Spleen (tissue), 11 donors: Measurements from ENCODE around the gene ELFN2. TPM values are rescaled to one million over a fixed set of nuclear protein-coding genes. Genes with fewer than 3 reads are reported as not detected.
A peak's percentile ranks its signal among the peaks of the same experiment; 100 is the strongest.

Experiments used
- DNase-seq: peaks from one replicate; pipeline ENCODE4 v3.0.0-alpha.2; 2020
- H3K27ac ChIP-seq, 8 donors: fragments of 200-600 bp; sonication (generic) in 7 of 8; 1 replicate in 4 of 8; 2 replicates in 4 of 8; pipeline versions ENCODE4 v1.5.0 to v1.8.0; 2016 to 2021; ENCODE audit warnings: inconsistent platforms in 4 of 8, mild to moderate bottlenecking in 4 of 8, moderate library complexity in 1 of 8
- H3K27me3 ChIP-seq, 7 donors: fragments of 200-600 bp; sonication (generic) in 6 of 7; replicated peaks in 1 of 7; 1 replicate in 4 of 7; 2 replicates in 3 of 7; pipeline versions ENCODE4 v1.5.0 to v1.8.0; 2016 to 2021; ENCODE audit warnings: inconsistent platforms in 3 of 7, mild to moderate bottlenecking in 1 of 7
- H3K36me3 ChIP-seq, 6 donors: fragments of 200-600 bp; sonication (generic) in 5 of 6; 1 replicate in 4 of 6; 2 replicates in 2 of 6; pipeline versions ENCODE4 v1.5.0 to v1.8.0; 2016 to 2021; ENCODE audit warnings: inconsistent platforms in 2 of 6
- H3K4me1 ChIP-seq, 6 donors: fragments of 200-600 bp; sonication (generic) in 5 of 6; 1 replicate in 3 of 6; 2 replicates in 3 of 6; pipeline versions ENCODE4 v1.5.0 to v1.8.0; 2016 to 2021; ENCODE audit warnings: inconsistent platforms in 3 of 6
- H3K4me3 ChIP-seq, 8 donors: fragments of 200-600 bp; sonication (generic) in 7 of 8; 1 replicate in 4 of 8; 2 replicates in 4 of 8; pipeline versions ENCODE4 v1.5.0 to v1.8.0; 2016 to 2021; ENCODE audit warnings: inconsistent platforms in 4 of 8, mild to moderate bottlenecking in 4 of 8, moderate library complexity in 2 of 8
- H3K9me3 ChIP-seq, 8 donors: fragments of 200-600 bp; sonication (generic) in 7 of 8; 1 replicate in 4 of 8; 2 replicates in 4 of 8; pipeline versions ENCODE4 v1.5.0 to v1.8.0; 2016 to 2021; ENCODE audit warnings: inconsistent platforms in 4 of 8
- POLR2A ChIP-seq, 3 donors: fragments of 450-650 bp; IDR thresholded peaks; one replicate each; pipeline ENCODE4 v1.5.1; 2017; ENCODE audit warnings: antibody characterized with exemption in 3 of 3, mild to moderate bottlenecking in 1 of 3
- POLR2AphosphoS5 ChIP-seq, 3 donors: sonication (generic); formaldehyde crosslinking; IDR thresholded peaks; one replicate each; pipeline ENCODE4 v1.5.1; 2017; ENCODE audit warnings: antibody characterized with exemption in 3 of 3
- WGBS, 5 donors: extraction: QIAGEN DNeasy Blood & Tissue Kit in 3 of 5; methylation state at CpG; one replicate each; pipeline versions ENCODE4 v1.1.5 to v1.1.7; 2013 to 2018; 5-methylcytosine and 5-hydroxymethylcytosine counted together
- intact Hi-C: fragments of 100-400 bp; cut with DNase I; formaldehyde crosslinking; loops from one replicate; pipeline ENCODE4 v1.15.0; 2023; ENCODE audit warnings: low total_unique reads
- polyA plus RNA-seq, 3 donors: library from polyadenylated mRNA; stranded (reverse); fragments of 200-250 nt; gene quantifications; one replicate each; pipeline ENCODE4 v1.2.1, GENCODE V29; 2013
- total RNA-seq, 7 donors: library from RNA; depleted of rRNA in 3 of 7; stranded (reverse); fragments of >200 nt in 3 of 7; fragmentation: NEBNext Ultra II Directional in 4 of 7; extraction: Animal tissue kit (Norgen Biotek cat#: 25700) in 4 of 7; gene quantifications; one replicate each; pipeline versions ENCODE4 v1.1.0 to v1.2.1, GENCODE V29; 2016 to 2021
- TF ChIP-seq, protein P1 (sequence below), 11 experiments: fragments of 200-600 bp in 7 of 11; fragments of 450-650 bp in 4 of 11; sonication (generic) in 4 of 11; IDR thresholded peaks in 8 of 11; conservative IDR thresholded peaks in 3 of 11; 1 replicate in 7 of 11; 2 replicates in 4 of 11; pipeline versions ENCODE4 v1.4.0 to v1.8.0; 2016 to 2021; ENCODE audit warnings: antibody characterized with exemption in 11 of 11, inconsistent platforms in 4 of 11, mild to moderate bottlenecking in 1 of 11
- donor health status: healthy with polysubstance abuse.
- donor health status: DM: no; HTN: no; CAD: no; lungs with moderate emphysema.
- donor health status: DM: no; HTN: no; CAD: no.
- donor health status: Bipolar disorder and iron deficiency.
- donor health status: healthy.
- donor health status: DM: no; HTN: no; CAD: no.
- donor health status: DM: yes; HTN: yes; CAD: no.

ELFN2 gene
- total and polyA plus RNA-seq, 10 donors, result 0.02 to 0.19 (median 0.07) TPM; not detected in 1

DNA sequence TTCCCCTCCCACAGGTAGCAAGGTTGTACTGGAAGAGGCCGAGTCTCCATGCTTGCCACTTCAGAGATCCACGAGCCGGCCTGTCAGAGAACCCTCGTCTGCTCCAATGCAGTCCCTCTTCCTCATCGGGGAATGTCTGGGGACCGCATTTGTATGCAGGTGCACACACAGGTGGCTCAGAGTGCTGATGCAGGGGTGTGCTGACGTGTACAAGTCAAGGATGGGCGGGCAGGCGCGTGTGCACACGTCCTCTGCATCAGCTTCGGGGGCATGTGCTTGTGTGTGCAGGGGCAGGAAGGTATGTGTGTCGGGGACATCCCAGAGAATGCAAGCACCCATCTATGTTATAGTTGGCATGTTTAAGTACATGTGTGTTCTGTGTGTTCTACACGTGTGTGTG, 49.4 kb downstream of the ELFN2 start:
- intact Hi-C loops, result no loop called here
- H3K27ac ChIP-seq, result no peak overlapping the region
- H3K27me3 ChIP-seq, result peaks cover 0 to 93% (median 36%) of the 10 kb centered on the region in 7 donors
- no peak overlapping the region for H3K4me3 ChIP-seq
- no peaks in the 10 kb centered on the region for H3K36me3 ChIP-seq
- no peaks in the 10 kb centered on the region for H3K9me3 ChIP-seq
- 52 to 70% (median 58%) methylated on average over 14 of the region's 14 CpGs for WGBS, 5 donors
- no peak for DNase-seq
- TF ChIP-seq POLR2A (IDR thresholded peaks at IDR 0.05) (no peak), POLR2AphosphoS5 (IDR thresholded peaks at IDR 0.05) (peak in 1 of 3 donors; percentile 29)
- no peaks in the 10 kb centered on the region for H3K4me1 ChIP-seq

DNA sequence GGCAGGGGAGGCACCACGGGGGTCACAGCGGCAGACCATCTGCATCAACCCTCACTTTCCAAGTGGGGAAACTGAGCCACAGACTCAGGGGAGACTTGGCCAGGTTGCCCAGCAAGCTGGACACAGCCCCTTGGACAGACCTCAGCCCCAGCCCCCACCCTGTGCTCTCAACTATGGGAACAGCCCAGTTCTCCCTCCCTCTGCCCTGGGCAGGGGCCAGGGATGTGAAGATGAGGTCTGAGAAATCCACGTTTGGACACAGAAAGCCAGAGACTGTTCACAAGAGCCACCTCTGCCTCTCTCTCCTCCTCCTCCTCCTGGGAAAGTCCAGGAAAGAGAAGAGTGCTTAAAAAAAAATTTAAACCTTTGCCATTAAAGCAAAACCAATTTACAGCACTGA, 50.1 kb downstream of the ELFN2 start:
- Histone ChIP-seq H3K4me3 (no peak overlapping the region), H3K27ac (no peak overlapping the region), H3K27me3 (peaks cover 0 to 100% (median 42%) of the 10 kb centered on the region in 7 donors), H3K4me1 (no peaks in the 10 kb centered on the region), H3K9me3 (no peaks in the 10 kb centered on the region), H3K36me3 (no peaks in the 10 kb centered on the region)
- intact Hi-C loops, result no loop called here
- no peak for DNase-seq
- no peak for TF ChIP-seq POLR2AphosphoS5 (IDR thresholded peaks at IDR 0.05)
- TF ChIP-seq, protein P1, sequence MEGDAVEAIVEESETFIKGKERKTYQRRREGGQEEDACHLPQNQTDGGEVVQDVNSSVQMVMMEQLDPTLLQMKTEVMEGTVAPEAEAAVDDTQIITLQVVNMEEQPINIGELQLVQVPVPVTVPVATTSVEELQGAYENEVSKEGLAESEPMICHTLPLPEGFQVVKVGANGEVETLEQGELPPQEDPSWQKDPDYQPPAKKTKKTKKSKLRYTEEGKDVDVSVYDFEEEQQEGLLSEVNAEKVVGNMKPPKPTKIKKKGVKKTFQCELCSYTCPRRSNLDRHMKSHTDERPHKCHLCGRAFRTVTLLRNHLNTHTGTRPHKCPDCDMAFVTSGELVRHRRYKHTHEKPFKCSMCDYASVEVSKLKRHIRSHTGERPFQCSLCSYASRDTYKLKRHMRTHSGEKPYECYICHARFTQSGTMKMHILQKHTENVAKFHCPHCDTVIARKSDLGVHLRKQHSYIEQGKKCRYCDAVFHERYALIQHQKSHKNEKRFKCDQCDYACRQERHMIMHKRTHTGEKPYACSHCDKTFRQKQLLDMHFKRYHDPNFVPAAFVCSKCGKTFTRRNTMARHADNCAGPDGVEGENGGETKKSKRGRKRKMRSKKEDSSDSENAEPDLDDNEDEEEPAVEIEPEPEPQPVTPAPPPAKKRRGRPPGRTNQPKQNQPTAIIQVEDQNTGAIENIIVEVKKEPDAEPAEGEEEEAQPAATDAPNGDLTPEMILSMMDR (IDR thresholded peaks at IDR 0.05 in 8 of 11, conservative IDR thresholded peaks at IDR 0.05 in 3 of 11), result no peak
- TF ChIP-seq POLR2A (IDR thresholded peaks at IDR 0.05), result no peak
- WGBS, 5 donors, result 50 to 80% (median 65%) methylated on average over 1 to 3 of the region's 3 CpGs

DNA sequence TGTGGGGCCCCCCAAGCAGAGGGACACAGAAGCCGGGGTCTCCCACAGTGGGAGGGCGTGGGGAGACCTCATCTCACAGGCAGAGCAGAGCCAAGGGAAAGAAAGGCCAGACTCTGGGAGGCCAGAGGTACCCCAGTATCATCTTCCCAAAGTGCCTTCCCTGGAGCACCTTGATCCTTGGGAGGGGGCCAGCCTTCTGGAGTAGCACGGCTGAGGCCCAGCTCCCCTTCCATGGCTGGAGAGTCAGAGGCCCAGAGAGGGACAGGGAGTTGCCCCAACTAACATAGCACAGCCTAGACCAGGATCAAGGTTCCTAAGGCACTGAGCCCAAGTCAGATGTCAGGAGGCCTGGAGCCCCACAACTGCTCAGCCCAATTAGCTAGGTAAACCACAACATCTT, 50.6 kb downstream of the ELFN2 start:
- H3K4me1 ChIP-seq, result peaks cover 0 to 4% (median 0%) of the 10 kb centered on the region in 6 donors
- TF ChIP-seq, protein P1 (IDR thresholded peaks at IDR 0.05 in 8 of 11, conservative IDR thresholded peaks at IDR 0.05 in 3 of 11), result no peak
- H3K27ac ChIP-seq, result no peak overlapping the region
- no peak for DNase-seq
- no peaks in the 10 kb centered on the region for H3K36me3 ChIP-seq
- peaks cover 0 to 100% (median 47%) of the 10 kb centered on the region in 7 donors for H3K27me3 ChIP-seq
- WGBS, 5 donors, result 44 to 84% (median 70%) methylated on average over 2 to 3 of the region's 3 CpGs
- no peaks in the 10 kb centered on the region for H3K9me3 ChIP-seq
- intact Hi-C loops, result no loop called here
- no peak overlapping the region for H3K4me3 ChIP-seq

DNA sequence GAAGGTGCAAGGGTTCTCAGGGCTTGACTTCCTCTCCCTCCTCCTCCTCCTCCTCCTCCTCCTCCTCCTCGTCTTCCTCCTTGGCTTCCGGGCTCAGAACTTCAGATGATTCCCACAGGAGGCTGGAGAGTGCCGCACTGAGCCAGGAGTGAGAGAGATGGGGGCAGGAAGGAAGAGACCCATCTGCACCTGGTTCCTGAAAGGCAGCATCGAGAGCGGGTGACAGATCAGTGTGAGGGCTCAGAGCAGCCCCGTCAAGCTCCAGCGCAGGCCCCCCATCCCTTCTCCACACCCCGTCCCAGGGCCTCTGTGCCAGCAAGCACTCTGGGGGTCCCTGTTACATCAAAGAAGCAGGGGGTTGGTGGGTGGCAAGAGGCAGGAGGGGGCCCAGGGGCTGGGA, 51.5 kb downstream of the ELFN2 start:
- Histone ChIP-seq H3K9me3 (no peaks in the 10 kb centered on the region), H3K4me3 (no peak overlapping the region), H3K4me1 (peaks cover 0 to 12% (median 2%) of the 10 kb centered on the region in 6 donors), H3K27me3 (peaks cover 0 to 100% (median 48%) of the 10 kb centered on the region in 7 donors), H3K36me3 (no peaks in the 10 kb centered on the region), H3K27ac (no peak overlapping the region)
- intact Hi-C loops, result no loop called here
- 11 to 22% (median 20%) methylated on average over 7 to 8 of the region's 8 CpGs for WGBS, 5 donors
- DNase-seq, result no peak
- no peak for TF ChIP-seq POLR2A (IDR thresholded peaks at IDR 0.05)
- TF ChIP-seq, protein P1 (IDR thresholded peaks at IDR 0.05 in 8 of 11, conservative IDR thresholded peaks at IDR 0.05 in 3 of 11), result no peak
- TF ChIP-seq POLR2AphosphoS5 (IDR thresholded peaks at IDR 0.05), result no peak

DNA sequence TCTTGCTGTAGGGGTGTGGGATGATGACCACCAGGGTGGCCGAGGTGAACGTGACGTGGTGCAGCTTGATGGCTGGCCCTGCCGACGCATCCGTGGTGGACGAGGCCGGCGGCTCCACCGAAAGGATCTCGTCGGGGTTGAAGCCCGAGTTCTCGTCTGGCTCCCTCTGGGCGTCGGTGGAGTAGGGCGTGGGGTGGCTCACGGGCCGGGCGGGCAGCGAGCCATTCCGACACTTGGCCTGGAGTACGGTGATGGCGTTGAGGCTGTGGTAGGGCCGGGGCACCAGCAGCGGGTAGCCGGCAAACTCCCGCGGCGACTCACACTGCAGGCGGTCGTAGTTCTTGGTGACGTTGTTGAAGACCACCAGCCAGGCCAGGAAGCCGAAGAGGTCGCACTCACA, 52.7 kb downstream of the ELFN2 start:
- WGBS, 5 donors, result 92 to 98% (median 96%) methylated on average over 31 to 35 of the region's 35 CpGs
- no peaks in the 10 kb centered on the region for H3K36me3 ChIP-seq
- no peak overlapping the region for H3K4me3 ChIP-seq
- no peaks in the 10 kb centered on the region for H3K9me3 ChIP-seq
- intact Hi-C loops, result no loop called here
- peaks cover 0 to 25% (median 6%) of the 10 kb centered on the region in 6 donors for H3K4me1 ChIP-seq
- no peak for DNase-seq
- TF ChIP-seq POLR2A (IDR thresholded peaks at IDR 0.05), result no peak
- peaks cover 0 to 88% (median 48%) of the 10 kb centered on the region in 7 donors for H3K27me3 ChIP-seq
- no peak overlapping the region for H3K27ac ChIP-seq
